Natural killer cell (primary cell): Measurements from ENCODE around the gene TBCC. TPM values are rescaled to one million over a fixed set of nuclear protein-coding genes. Genes with fewer than 3 reads are reported as not detected.

ENCODE experiments used
- ATAC-seq, 3 donors: fragments of 150-1000 bp in 2 of 3; fragments of 200-7000 bp in 1 of 3; cut with Tn5 transposase; 1 replicate in 1 of 3; 2 replicates in 2 of 3; pipeline ENCODE4 v1.10.0; 2021; ENCODE audit warnings: mild to moderate bottlenecking in 2 of 3, moderate library complexity in 2 of 3
- DNase-seq, 2 donors: peaks; one replicate each; pipeline versions ENCODE4 v3.0.0 to v3.0.0-alpha.2; 2013 to 2021; ENCODE audit warnings: mixed read lengths in 1 of 2
- H3K27ac ChIP-seq: one replicate; pipeline ENCODE4 v1.5.1; 2013; ENCODE audit warnings: mild to moderate bottlenecking, low read length
- H3K27me3 ChIP-seq: one replicate; pipeline ENCODE4 v1.6.1; 2013; ENCODE audit warnings: low read length; ENCODE audit not compliant: control insufficient read depth, insufficient read depth
- H3K36me3 ChIP-seq: one replicate; pipeline ENCODE4 v1.6.1; 2013; ENCODE audit warnings: low read length; ENCODE audit not compliant: control insufficient read depth, insufficient read depth
- H3K4me1 ChIP-seq: one replicate; pipeline ENCODE4 v1.6.1; 2013; ENCODE audit warnings: low read length; ENCODE audit not compliant: control insufficient read depth, insufficient read depth
- H3K4me3 ChIP-seq: one replicate; pipeline ENCODE4 v1.5.1; 2013; ENCODE audit warnings: low read length
- H3K9me3 ChIP-seq: one replicate; pipeline ENCODE4 v1.6.1; 2013; ENCODE audit warnings: low read length; ENCODE audit not compliant: control insufficient read depth, insufficient read depth
- H3K27ac Mint-ChIP-seq, 2 donors: one replicate each; pipeline ENCODE4 v1.8.0; 2022; ENCODE audit warnings: mild to moderate bottlenecking in 2 of 2, mixed read lengths in 2 of 2, moderate library complexity in 1 of 2
- H3K27me3 Mint-ChIP-seq, 2 donors: one replicate each; pipeline ENCODE4 v1.8.0; 2022; ENCODE audit warnings: low read depth in 2 of 2, mixed read lengths in 2 of 2
- H3K36me3 Mint-ChIP-seq: one replicate; pipeline ENCODE4 v1.8.0; 2022; ENCODE audit warnings: mixed read lengths
- H3K4me1 Mint-ChIP-seq, 2 donors: one replicate each; pipeline ENCODE4 v1.8.0; 2022; ENCODE audit warnings: mixed read lengths in 2 of 2
- H3K4me3 Mint-ChIP-seq: one replicate; pipeline ENCODE4 v1.8.0; 2022; ENCODE audit warnings: mild to moderate bottlenecking, moderate library complexity, mixed read lengths
- H3K9me3 Mint-ChIP-seq, 2 donors: one replicate each; pipeline ENCODE4 v1.8.0; 2022; ENCODE audit warnings: mixed read lengths in 2 of 2
- WGBS: methylation state at CpG from one replicate; pipeline ENCODE4 v1.1.7; 2013; ENCODE audit warnings: missing lambda C conversion rate; ENCODE audit not compliant: insufficient coverage; 5-methylcytosine and 5-hydroxymethylcytosine counted together
- intact Hi-C: fragments of 100-400 bp; cut with micrococcal nuclease; formaldehyde crosslinking; loops from one replicate; pipeline ENCODE4 v1.14.2; 2022
- total RNA-seq, 4 donors: library from RNA; stranded (reverse); fragments of 120-200 nt in 1 of 4; gene quantifications; one replicate each; pipeline versions ENCODE4 v1.2.3 to v1.2.4, GENCODE V29; 2013 to 2022
- TF ChIP-seq, protein P1 (sequence below): fragments of 200-600 bp; IDR thresholded peaks from one replicate; pipeline ENCODE4 v1.8.0; 2022; ENCODE audit warnings: antibody characterized with exemption

TBCC gene
- total RNA-seq, 3 donors from 2014 or later (not counting 1 experiment from before 2014, with no cell fraction given) = 64.1 to 77.6 (median 65.6) TPM

DNA sequence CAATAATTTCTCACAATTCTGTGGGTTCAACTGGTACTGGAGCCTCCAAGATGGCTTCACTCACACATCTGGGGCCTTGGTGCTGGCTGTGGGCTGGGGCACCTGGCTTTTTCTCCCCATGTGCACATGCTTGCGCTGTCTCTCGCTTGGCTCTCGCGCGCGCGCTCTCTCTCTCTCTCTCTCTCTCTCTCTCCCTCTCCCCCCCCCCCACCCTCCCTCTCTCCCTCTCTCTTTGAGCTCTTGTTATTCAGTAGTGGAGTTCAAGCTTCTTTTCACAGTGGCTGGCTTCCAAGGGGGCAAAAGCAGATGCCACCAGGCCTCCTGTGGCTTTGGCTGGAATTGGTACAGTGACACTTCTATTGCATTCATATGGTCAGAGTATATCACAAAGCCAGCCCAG, 10.8 kb upstream of the TBCC start:
- no peak overlapping the region for H3K27ac Mint-ChIP-seq
- H3K4me3 ChIP-seq = no peak overlapping the region
- no peak for DNase-seq
- no peak overlapping the region for H3K27ac ChIP-seq
- no peaks in the 10 kb centered on the region for H3K27me3 ChIP-seq
- H3K4me3 Mint-ChIP-seq = no peak overlapping the region
- H3K36me3 ChIP-seq = peaks cover 2% of the 10 kb centered on the region
- H3K27me3 Mint-ChIP-seq = no peaks in the 10 kb centered on the region
- no CpG with 5 or more reads among the region's 7 CpGs for WGBS
- intact Hi-C loops = no loop called here
- H3K9me3 Mint-ChIP-seq = no peaks in the 10 kb centered on the region
- TF ChIP-seq, protein P1, sequence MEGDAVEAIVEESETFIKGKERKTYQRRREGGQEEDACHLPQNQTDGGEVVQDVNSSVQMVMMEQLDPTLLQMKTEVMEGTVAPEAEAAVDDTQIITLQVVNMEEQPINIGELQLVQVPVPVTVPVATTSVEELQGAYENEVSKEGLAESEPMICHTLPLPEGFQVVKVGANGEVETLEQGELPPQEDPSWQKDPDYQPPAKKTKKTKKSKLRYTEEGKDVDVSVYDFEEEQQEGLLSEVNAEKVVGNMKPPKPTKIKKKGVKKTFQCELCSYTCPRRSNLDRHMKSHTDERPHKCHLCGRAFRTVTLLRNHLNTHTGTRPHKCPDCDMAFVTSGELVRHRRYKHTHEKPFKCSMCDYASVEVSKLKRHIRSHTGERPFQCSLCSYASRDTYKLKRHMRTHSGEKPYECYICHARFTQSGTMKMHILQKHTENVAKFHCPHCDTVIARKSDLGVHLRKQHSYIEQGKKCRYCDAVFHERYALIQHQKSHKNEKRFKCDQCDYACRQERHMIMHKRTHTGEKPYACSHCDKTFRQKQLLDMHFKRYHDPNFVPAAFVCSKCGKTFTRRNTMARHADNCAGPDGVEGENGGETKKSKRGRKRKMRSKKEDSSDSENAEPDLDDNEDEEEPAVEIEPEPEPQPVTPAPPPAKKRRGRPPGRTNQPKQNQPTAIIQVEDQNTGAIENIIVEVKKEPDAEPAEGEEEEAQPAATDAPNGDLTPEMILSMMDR = no peak
- H3K4me1 Mint-ChIP-seq = peaks cover 0 to 29% of the 10 kb centered on the region in 2 donors
- no peaks in the 10 kb centered on the region for H3K4me1 ChIP-seq
- no peaks in the 10 kb centered on the region for H3K9me3 ChIP-seq
- no peak for ATAC-seq
- no peaks in the 10 kb centered on the region for H3K36me3 Mint-ChIP-seq

DNA sequence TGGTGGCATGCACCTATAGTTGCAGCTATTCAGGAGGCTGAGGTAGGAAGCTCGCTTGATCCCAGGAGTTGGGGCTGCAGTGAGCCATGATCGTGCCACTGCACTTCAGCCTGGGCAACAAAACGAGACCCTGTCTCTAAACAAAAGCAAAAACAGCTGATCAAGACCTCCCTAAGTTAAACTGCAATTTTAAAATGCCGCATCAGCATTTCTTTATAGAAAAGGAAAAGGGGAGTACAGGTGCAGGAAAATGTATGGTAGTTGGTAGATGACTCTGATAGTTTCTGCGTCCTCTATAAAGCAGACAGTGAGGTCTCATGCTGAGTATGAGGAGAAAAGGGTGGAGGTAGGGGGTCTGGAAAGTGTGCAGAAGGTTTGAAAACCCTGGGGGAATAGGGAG, 8.9 kb upstream of the TBCC start:
- no peak for DNase-seq
- ATAC-seq = no peak
- H3K36me3 ChIP-seq = peaks cover 2% of the 10 kb centered on the region
- Mint-ChIP-seq H3K27ac (no peak overlapping the region), H3K27me3 (no peaks in the 10 kb centered on the region), H3K4me1 (peaks cover 0 to 29% of the 10 kb centered on the region in 2 donors), H3K36me3 (no peaks in the 10 kb centered on the region), H3K4me3 (no peak overlapping the region), H3K9me3 (no peaks in the 10 kb centered on the region)
- no peak overlapping the region for H3K27ac ChIP-seq
- H3K9me3 ChIP-seq = no peaks in the 10 kb centered on the region
- WGBS = 98% methylated on average over 4 of the region's 5 CpGs
- no peaks in the 10 kb centered on the region for H3K27me3 ChIP-seq
- no peak overlapping the region for H3K4me3 ChIP-seq
- intact Hi-C loops = no loop called here
- peaks cover 7% of the 10 kb centered on the region for H3K4me1 ChIP-seq
- TF ChIP-seq, protein P1 = no peak

DNA sequence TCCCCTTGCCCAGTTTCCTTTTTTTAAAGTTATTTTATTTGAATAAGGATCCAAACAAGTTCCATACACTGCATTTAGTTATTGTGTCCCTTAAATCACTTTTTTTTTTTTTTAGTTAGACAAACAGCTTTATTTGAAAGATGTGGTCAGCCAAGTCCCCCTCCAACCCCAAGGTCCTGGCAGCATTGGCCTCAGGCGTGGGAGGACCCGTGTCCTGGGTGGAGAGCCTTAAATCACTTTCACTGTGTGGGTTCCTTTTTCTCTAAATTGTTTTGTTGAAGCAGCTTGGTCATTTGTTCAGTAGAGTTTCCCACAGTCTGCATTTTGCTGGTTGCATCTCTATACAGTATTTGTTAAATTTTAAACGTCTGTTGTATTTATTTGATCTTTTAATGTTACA, 5.2 kb upstream of the TBCC start:
- no peak overlapping the region for H3K4me3 ChIP-seq
- DNase-seq (no peak), ATAC-seq (no peak)
- H3K4me1 ChIP-seq = peaks cover 19% of the 10 kb centered on the region
- H3K27ac Mint-ChIP-seq = no peak overlapping the region
- no peak overlapping the region for H3K27ac ChIP-seq
- no peaks in the 10 kb centered on the region for H3K36me3 ChIP-seq
- H3K27me3 ChIP-seq = no peaks in the 10 kb centered on the region
- no peaks in the 10 kb centered on the region for H3K9me3 ChIP-seq
- H3K4me3 Mint-ChIP-seq = no peak overlapping the region
- peaks cover 16 to 33% of the 10 kb centered on the region in 2 donors for H3K4me1 Mint-ChIP-seq
- 83% methylated on average over 3 of the region's 3 CpGs for WGBS
- no peaks in the 10 kb centered on the region for H3K27me3 Mint-ChIP-seq
- TF ChIP-seq, protein P1 = no peak
- H3K9me3 Mint-ChIP-seq = no peaks in the 10 kb centered on the region
- intact Hi-C loops = no loop called here
- H3K36me3 Mint-ChIP-seq = peaks cover under 1% of the 10 kb centered on the region

DNA sequence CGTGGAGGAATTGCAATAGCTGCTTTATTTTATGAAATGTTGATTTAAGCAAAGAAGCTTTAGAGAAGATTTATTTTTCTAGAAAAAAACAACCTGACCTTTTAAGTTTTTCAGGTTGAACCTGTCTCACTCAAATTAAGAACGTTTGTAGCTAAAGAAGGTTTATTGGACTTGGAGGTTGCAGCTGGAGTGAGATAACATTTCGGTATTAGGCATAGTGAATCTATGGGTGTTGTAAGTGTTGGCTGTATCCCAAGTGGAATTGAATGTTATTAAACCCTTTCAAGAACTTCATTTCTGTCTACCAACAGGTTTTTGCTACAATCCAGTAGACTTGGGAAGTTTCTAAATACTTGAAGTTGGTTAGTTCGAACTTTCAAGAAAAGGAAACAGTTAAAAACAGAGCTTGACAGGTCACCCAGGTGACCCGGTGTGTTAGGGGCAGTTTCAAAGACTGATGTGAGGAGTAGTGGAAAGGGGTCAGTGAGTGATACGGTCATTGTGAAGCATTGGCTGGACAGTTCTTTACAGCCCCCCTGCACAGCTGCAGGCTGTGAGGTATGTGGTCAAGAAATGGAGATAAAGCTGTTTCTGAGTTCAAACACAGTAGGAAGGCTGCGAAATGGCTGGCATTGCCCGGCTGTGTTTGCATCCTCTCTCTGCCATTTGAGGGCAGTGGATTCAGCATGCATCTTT, 2.4 kb upstream of the TBCC start:
- TF ChIP-seq, protein P1 = no peak
- H3K4me1 ChIP-seq = peaks cover 38% of the 10 kb centered on the region
- Mint-ChIP-seq H3K27ac (peak overlapping the region; percentile 17 to 33), H3K9me3 (no peaks in the 10 kb centered on the region), H3K4me1 (peaks cover 22 to 27% of the 10 kb centered on the region in 2 donors), H3K27me3 (no peaks in the 10 kb centered on the region), H3K4me3 (peak overlapping the region; percentile 100), H3K36me3 (peaks cover 7% of the 10 kb centered on the region)
- no peak for ATAC-seq
- DNase-seq = no peak
- H3K4me3 ChIP-seq = no peak overlapping the region
- 83% methylated on average over 8 of the region's 8 CpGs for WGBS
- H3K36me3 ChIP-seq = no peaks in the 10 kb centered on the region
- no peaks in the 10 kb centered on the region for H3K27me3 ChIP-seq
- no peak overlapping the region for H3K27ac ChIP-seq
- intact Hi-C loops = no loop called here
- peaks cover 11% of the 10 kb centered on the region for H3K9me3 ChIP-seq
